Peyer's patch (tissue), 4 donors: ENCODE results near the gene CRYGA.

Source experiments
- CTCF ChIP-seq, 6 experiments: fragments of 450-650 bp in 4 of 6; fragments of 200-600 bp in 2 of 6; sonication (generic) in 1 of 6; IDR thresholded peaks; one replicate each; pipeline ENCODE4 v1.5.1; 2017 to 2019; ENCODE audit warnings: antibody characterized with exemption in 6 of 6, mild to moderate bottlenecking in 3 of 6, moderate library complexity in 1 of 6
- POLR2A ChIP-seq, 2 donors: fragments of 450-650 bp; IDR thresholded peaks; one replicate each; pipeline ENCODE4 v1.5.1; 2017; ENCODE audit warnings: antibody characterized with exemption in 2 of 2, mild to moderate bottlenecking in 2 of 2, moderate library complexity in 2 of 2

GRCh38 chr2:208189069-208189809 lies 25.9 kb upstream of the CRYGA start:
- TF ChIP-seq CTCF (IDR thresholded peaks at IDR 0.05) (no peak), POLR2A (IDR thresholded peaks at IDR 0.05) (no peak)
